ENCODE results near the gene SETDB2. TPM values are rescaled to one million over a fixed set of nuclear protein-coding genes. Genes with fewer than 3 reads are reported as not detected.

SETDB2 gene
- total RNA-seq, 1 donor, result 11.0 TPM

DNA sequence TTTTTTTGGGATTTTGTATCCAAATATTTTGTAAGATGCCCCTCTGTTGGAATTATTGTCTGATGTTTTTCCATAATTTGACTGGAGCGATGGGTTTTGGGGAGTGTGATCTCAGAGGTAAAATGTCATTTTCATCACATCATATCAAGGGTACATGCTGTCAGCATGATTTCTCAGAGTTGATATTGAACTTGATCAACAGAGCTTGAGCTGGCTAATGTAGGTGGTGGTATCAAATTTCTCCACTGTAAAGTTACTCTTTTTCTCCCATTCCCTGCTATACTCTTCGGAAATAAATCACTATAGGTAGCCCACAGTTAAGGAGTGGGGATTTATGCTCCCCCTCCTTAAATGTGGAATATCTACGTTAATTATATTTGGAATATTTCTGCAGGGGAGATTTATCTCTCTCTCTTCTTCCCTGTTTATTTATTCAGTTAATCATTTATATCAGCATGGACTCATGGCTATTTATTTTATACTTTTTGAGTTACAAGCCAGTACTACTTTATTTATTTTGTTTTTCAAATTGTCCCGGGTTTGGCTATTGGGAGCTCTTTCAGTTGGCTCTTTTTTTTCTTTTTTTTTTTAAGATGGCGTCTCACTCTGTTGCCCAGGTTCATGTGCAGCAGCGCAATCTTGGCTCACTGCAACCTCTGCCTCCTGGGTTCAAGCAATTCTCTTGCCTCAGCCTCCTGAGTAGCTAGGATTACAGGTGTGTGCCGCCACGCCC, 8.8 kb downstream of the SETDB2 start:
- no peak for TF ChIP-seq CTCF (IDR thresholded peaks at IDR 0.05; ENCODE audit: insufficient read depth, low read length)
- DNase-seq (ENCODE audit: low read depth), result no peak
- no peak overlapping the region for H3K4me3 ChIP-seq (ENCODE audit: low read depth, low read length)

- H3K4me3 ChIP-seq (ENCODE audit: low read depth, low read length), result no peak overlapping the region
- no peak for TF ChIP-seq CTCF (IDR thresholded peaks at IDR 0.05; ENCODE audit: insufficient read depth, low read length)
- DNase-seq (ENCODE audit: low read depth), result no peak
Measured at GRCh38 chr13:49453465-49453864, 9.4 kb downstream of the SETDB2 start.

GRCh38 chr13:49454388-49455006, 10.4 kb downstream of the SETDB2 start:
- peak; percentile 31 for DNase-seq (ENCODE audit: low read depth)
- no peak overlapping the region for H3K4me3 ChIP-seq (ENCODE audit: low read depth, low read length)
- TF ChIP-seq CTCF (IDR thresholded peaks at IDR 0.05; ENCODE audit: insufficient read depth, low read length), result no peak

DNA sequence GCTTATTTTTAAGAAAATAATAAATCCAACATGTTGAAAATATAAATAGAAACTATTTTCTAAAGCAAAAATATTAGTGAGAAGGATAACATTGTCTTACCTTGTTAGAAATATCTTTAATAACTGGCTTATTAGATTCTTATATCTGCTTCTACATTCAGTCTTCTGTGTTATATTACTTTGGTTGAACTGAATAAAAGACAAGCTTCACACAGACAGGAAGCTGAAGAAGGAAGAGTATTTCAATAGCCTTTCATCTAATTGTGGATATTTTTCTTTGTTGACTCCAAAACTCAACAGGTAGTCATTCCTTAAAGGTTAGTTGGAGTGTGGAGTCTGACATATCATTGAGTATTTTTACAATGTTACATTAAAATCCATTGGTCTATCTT, 10.9 kb downstream of the SETDB2 start:
- no peak for DNase-seq (ENCODE audit: low read depth)
- TF ChIP-seq CTCF (IDR thresholded peaks at IDR 0.05; ENCODE audit: insufficient read depth, low read length), result no peak
- H3K4me3 ChIP-seq (ENCODE audit: low read depth, low read length), result no peak overlapping the region

GRCh38 chr13:49456156-49456555, 12.1 kb downstream of the SETDB2 start:
- DNase-seq (ENCODE audit: low read depth), result no peak
- TF ChIP-seq CTCF (IDR thresholded peaks at IDR 0.05; ENCODE audit: insufficient read depth, low read length), result no peak
- H3K4me3 ChIP-seq (ENCODE audit: low read depth, low read length), result no peak overlapping the region

- peak; percentile 11 for DNase-seq (ENCODE audit: low read depth)
- no peak for TF ChIP-seq CTCF (IDR thresholded peaks at IDR 0.05; ENCODE audit: insufficient read depth, low read length)
- no peak overlapping the region for H3K4me3 ChIP-seq (ENCODE audit: low read depth, low read length)
Measured at GRCh38 chr13:49457221-49457620, 13.1 kb downstream of the SETDB2 start.

Data from fibroblast of the aortic adventitia (primary cell).